ENCODE results near the gene UBE2E2. TPM values are rescaled to one million over a fixed set of nuclear protein-coding genes. Genes with fewer than 3 reads are reported as not detected.
"Not testable (repeated sequence)": the region's sequence is repeated elsewhere in the genome, so short reads cannot be mapped to it uniquely, and the experiment has no call there.

The UBE2E2 gene
- total RNA-seq, 4 donors from 2014 or later = 26.5 to 44.0 (median 37.0) TPM

GRCh38 chr3:23175341-23176083 lies 27.6 kb upstream of the UBE2E2 start:
- H3K27me3 ChIP-seq = no peaks in the 10 kb centered on the region
- 37 to 52% methylated on average over 2 of the region's 2 CpGs for WGBS, 2 donors
- TF ChIP-seq POLR2A (IDR thresholded peaks at IDR 0.05) (no peak), CTCF (IDR thresholded peaks at IDR 0.05) (no peak)
- intact Hi-C loops (cut with DNase I) = no loop called here
- H3K4me1 ChIP-seq = no peaks in the 10 kb centered on the region
- DNase-seq = no peak
- H3K9me3 ChIP-seq = no peaks in the 10 kb centered on the region
- H3K27ac ChIP-seq = no peak overlapping the region
- H3K36me3 ChIP-seq = no peaks in the 10 kb centered on the region
- H3K4me3 ChIP-seq = no peak overlapping the region

- H3K27ac ChIP-seq; intact Hi-C loops (cut with DNase I); H3K9me3 ChIP-seq; H3K36me3 ChIP-seq; H3K4me3 ChIP-seq; H3K27me3 ChIP-seq; H3K4me1 ChIP-seq; DNase-seq: not testable (repeated sequence)
- 74 to 87% methylated on average over 3 to 4 of the region's 4 CpGs for WGBS, 2 donors
Measured at GRCh38 chr3:23176839-23177238, 26.3 kb upstream of the UBE2E2 start.

GRCh38 chr3:23182996-23183513 lies 20.1 kb upstream of the UBE2E2 start:
- no peak for DNase-seq
- TF ChIP-seq CTCF (IDR thresholded peaks at IDR 0.05) = no peak
- TF ChIP-seq POLR2A (IDR thresholded peaks at IDR 0.05) = no peak
- Histone ChIP-seq H3K27me3 (no peaks in the 10 kb centered on the region), H3K4me3 (no peak overlapping the region), H3K9me3 (no peaks in the 10 kb centered on the region), H3K36me3 (no peaks in the 10 kb centered on the region), H3K4me1 (no peaks in the 10 kb centered on the region), H3K27ac (no peak overlapping the region)
- 53 to 75% methylated on average over 3 of the region's 3 CpGs for WGBS, 2 donors
- intact Hi-C loops (cut with DNase I) = no loop called here

- TF ChIP-seq CTCF (IDR thresholded peaks at IDR 0.05) (peak in 5 of 6 experiments; percentile 18 to 55 (median 28)), POLR2A (IDR thresholded peaks at IDR 0.05) (no peak)
- no peak overlapping the region for H3K27ac ChIP-seq
- H3K36me3 ChIP-seq = no peaks in the 10 kb centered on the region
- no peak overlapping the region for H3K4me3 ChIP-seq
- no peaks in the 10 kb centered on the region for H3K27me3 ChIP-seq
- no peaks in the 10 kb centered on the region for H3K9me3 ChIP-seq
- intact Hi-C loops (cut with DNase I) = no loop called here
- DNase-seq = no peak
- 36 to 52% methylated on average over 3 of the region's 3 CpGs for WGBS, 2 donors
- H3K4me1 ChIP-seq = no peaks in the 10 kb centered on the region
Measured at GRCh38 chr3:23183731-23184130, 19.4 kb upstream of the UBE2E2 start.

- WGBS, 2 donors = 65 to 83% methylated on average over 2 of the region's 2 CpGs
- intact Hi-C loops (cut with DNase I) = no loop called here
- no peaks in the 10 kb centered on the region for H3K27me3 ChIP-seq
Measured at GRCh38 chr3:23185861-23186260, 17.3 kb upstream of the UBE2E2 start.

More at GRCh38 chr3:23185861-23186260, 17.3 kb upstream of the UBE2E2 start:
- Histone ChIP-seq H3K4me3 (no peak overlapping the region), H3K27ac (no peak overlapping the region), H3K36me3 (no peaks in the 10 kb centered on the region), H3K4me1 (no peaks in the 10 kb centered on the region), H3K9me3 (no peaks in the 10 kb centered on the region)
- TF ChIP-seq CTCF (IDR thresholded peaks at IDR 0.05) = no peak
- no peak for TF ChIP-seq POLR2A (IDR thresholded peaks at IDR 0.05)
- no peak for DNase-seq

Data from esophagus squamous epithelium (tissue), 5 donors.